ENCODE data around the gene SLC25A15.
"Not testable (repeated sequence)": the region's sequence is repeated elsewhere in the genome, so short reads cannot be mapped to it uniquely, and the experiment has no call there.

SLC25A15 gene

DNA sequence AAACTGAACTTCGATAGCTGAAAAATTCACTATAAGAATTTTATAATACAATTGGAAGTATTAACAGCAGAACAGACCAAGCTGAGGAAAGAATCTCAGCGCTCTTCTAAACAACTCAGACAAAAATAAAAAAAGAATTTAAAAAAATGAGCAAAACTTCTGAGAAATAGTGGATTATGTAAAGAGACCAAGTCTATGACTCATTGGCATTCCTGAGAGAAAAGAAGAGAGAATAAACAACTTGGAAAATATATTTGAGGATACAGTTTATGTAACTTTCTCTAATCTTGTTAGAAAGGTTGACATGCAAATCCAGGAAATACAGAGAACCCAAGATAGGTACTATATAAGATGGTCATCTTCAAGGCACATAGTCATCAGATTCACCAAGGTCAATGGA lies 25.4 kb downstream of the SLC25A15 start (continued):
- TF ChIP-seq TCF7L2 (IDR thresholded peaks at IDR 0.05; ENCODE audit: borderline replicate concordance, low read depth, low read length) (no peak), ZNF654 (tag by site-specific recombination; IDR thresholded peaks at IDR 0.05; ENCODE audit: low read depth) (no peak)

DNA sequence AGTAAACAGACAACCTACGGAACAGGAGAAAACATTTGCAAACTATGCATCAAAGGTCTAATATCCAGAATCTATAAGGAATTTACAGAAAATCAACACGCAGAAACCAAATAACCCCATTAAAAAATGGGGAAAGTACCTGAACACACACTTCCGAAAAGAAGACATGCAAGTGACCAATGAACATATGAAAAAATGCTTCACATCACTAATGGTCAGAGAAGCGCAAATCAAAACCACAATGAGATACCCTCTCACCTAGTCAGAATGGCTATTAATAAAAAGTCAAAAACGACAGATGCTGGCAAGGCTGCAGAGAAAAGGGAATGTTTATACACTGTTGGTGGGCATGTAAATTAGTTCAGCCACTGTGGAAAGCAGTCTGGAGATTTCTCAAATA lies 29.5 kb downstream of the SLC25A15 start:
- TF ChIP-seq ZNF571 (tag by site-specific recombination; IDR thresholded peaks at IDR 0.05) (no peak), HOXC10 (CRISPR knock-in tag; IDR thresholded peaks at IDR 0.05) (no peak)
- TF ChIP-seq, protein P1, sequence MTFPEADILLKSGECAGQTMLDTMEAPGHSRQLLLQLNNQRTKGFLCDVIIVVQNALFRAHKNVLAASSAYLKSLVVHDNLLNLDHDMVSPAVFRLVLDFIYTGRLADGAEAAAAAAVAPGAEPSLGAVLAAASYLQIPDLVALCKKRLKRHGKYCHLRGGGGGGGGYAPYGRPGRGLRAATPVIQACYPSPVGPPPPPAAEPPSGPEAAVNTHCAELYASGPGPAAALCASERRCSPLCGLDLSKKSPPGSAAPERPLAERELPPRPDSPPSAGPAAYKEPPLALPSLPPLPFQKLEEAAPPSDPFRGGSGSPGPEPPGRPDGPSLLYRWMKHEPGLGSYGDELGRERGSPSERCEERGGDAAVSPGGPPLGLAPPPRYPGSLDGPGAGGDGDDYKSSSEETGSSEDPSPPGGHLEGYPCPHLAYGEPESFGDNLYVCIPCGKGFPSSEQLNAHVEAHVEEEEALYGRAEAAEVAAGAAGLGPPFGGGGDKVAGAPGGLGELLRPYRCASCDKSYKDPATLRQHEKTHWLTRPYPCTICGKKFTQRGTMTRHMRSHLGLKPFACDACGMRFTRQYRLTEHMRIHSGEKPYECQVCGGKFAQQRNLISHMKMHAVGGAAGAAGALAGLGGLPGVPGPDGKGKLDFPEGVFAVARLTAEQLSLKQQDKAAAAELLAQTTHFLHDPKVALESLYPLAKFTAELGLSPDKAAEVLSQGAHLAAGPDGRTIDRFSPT (tag by site-specific recombination; IDR thresholded peaks at IDR 0.05): no peak
- TF ChIP-seq, protein P2, sequence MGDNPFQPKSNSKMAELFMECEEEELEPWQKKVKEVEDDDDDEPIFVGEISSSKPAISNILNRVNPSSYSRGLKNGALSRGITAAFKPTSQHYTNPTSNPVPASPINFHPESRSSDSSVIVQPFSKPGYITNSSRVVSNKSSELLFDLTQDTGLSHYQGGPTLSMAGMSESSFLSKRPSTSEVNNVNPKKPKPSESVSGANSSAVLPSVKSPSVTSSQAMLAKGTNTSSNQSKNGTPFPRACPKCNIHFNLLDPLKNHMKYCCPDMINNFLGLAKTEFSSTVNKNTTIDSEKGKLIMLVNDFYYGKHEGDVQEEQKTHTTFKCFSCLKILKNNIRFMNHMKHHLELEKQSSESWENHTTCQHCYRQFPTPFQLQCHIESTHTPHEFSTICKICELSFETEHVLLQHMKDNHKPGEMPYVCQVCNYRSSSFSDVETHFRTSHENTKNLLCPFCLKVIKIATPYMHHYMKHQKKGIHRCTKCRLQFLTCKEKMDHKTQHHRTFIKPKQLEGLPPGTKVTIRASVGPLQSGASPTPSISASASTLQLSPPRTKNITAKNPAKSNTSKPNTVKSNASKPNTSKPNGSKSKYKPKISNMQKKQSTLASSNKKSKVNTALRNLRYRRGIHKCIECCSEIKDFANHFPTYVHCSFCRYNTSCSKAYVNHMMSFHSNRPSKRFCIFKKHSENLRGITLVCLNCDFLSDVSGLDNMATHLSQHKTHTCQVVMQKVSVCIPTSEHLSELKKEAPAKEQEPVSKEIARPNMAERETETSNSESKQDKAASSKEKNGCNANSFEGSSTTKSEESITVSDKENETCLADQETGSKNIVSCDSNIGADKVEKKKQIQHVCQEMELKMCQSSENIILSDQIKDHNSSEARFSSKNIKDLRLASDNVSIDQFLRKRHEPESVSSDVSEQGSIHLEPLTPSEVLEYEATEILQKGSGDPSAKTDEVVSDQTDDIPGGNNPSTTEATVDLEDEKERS (tag by site-specific recombination; IDR thresholded peaks at IDR 0.05): no peak
- Histone ChIP-seq H3K9me3 (ENCODE audit: control insufficient read depth, insufficient read depth, low read depth, low read length) (no peaks in the 10 kb centered on the region), H3K27ac (ENCODE audit: extremely low read depth, low read depth, low read length) (no peak overlapping the region), H3K36me3 (ENCODE audit: control insufficient read depth in 2 of 2, insufficient read depth in 1 of 2, low read length in 2 of 2) (no peaks in the 10 kb centered on the region), H3K4me1 (ENCODE audit: control insufficient read depth, insufficient read depth, low read length) (no peaks in the 10 kb centered on the region), H3K4me3 (ENCODE audit: low read depth, low read length) (no peak overlapping the region)
- POLR2A ChIA-PET: no interaction called here
- CTCF ChIA-PET: no interaction called here

DNA sequence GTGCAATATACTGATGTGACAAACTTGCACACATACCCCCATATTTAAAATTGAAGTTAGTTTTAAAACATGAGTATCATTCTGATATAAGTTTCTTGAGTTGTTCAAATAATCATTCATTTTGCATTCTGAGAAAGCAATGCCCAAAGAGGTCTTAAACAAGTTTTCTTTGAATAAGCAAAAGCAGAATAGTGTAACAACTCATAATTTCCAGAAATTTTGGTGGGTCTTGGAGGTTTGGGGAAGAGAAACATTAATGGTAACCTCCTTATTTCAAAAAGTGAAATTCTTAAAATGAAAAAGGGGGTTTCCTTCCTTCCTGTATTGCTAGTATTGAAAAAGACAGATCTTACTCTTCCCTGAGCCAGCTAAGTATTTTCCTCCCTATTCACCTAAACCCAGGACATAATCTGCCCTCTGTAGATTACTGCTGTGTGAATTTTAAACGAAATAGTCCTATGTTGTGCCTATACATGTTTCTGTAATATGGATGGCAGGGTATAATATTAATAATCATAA lies 30.4 kb downstream of the SLC25A15 start:
- no peaks in the 10 kb centered on the region for H3K9me3 ChIP-seq (ENCODE audit: control insufficient read depth, insufficient read depth, low read depth, low read length)
- no peaks in the 10 kb centered on the region for H3K4me1 ChIP-seq (ENCODE audit: control insufficient read depth, insufficient read depth, low read length)
- H3K27ac ChIP-seq (ENCODE audit: extremely low read depth, low read depth, low read length): no peak overlapping the region
- H3K36me3 ChIP-seq (ENCODE audit: control insufficient read depth in 2 of 2, insufficient read depth in 1 of 2, low read length in 2 of 2): no peaks in the 10 kb centered on the region
- CTCF ChIA-PET: no interaction called here
- POLR2A ChIA-PET: no interaction called here
- TF ChIP-seq ZNF404 (tag by site-specific recombination; IDR thresholded peaks at IDR 0.05): no peak
- no peak for TF ChIP-seq ZNF391 (tag by site-specific recombination; IDR thresholded peaks at IDR 0.05; ENCODE audit: borderline replicate concordance, low read depth)
- TF ChIP-seq ZNF600 (tag by site-specific recombination; IDR thresholded peaks at IDR 0.05): no peak
- TF ChIP-seq ZNF610 (tag by site-specific recombination; IDR thresholded peaks at IDR 0.05; ENCODE audit: borderline replicate concordance): no peak
- TF ChIP-seq, protein P3, sequence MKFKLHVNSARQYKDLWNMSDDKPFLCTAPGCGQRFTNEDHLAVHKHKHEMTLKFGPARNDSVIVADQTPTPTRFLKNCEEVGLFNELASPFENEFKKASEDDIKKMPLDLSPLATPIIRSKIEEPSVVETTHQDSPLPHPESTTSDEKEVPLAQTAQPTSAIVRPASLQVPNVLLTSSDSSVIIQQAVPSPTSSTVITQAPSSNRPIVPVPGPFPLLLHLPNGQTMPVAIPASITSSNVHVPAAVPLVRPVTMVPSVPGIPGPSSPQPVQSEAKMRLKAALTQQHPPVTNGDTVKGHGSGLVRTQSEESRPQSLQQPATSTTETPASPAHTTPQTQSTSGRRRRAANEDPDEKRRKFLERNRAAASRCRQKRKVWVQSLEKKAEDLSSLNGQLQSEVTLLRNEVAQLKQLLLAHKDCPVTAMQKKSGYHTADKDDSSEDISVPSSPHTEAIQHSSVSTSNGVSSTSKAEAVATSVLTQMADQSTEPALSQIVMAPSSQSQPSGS (tag by site-specific recombination; IDR thresholded peaks at IDR 0.05; ENCODE audit: low read depth): no peak
- TF ChIP-seq SALL2 (tag by site-specific recombination; IDR thresholded peaks at IDR 0.05; ENCODE audit: borderline replicate concordance): no peak
- no peak for TF ChIP-seq ZNF701 (tag by site-specific recombination; IDR thresholded peaks at IDR 0.05)
- no peak for TF ChIP-seq ZEB2 (tag by site-specific recombination; IDR thresholded peaks at IDR 0.05)
- no peak for TF ChIP-seq ZNF549 (tag by site-specific recombination; IDR thresholded peaks at IDR 0.05)
- no peak for TF ChIP-seq ZNF76 (tag by site-specific recombination; IDR thresholded peaks at IDR 0.05; ENCODE audit: borderline replicate concordance, low read depth)
- TF ChIP-seq ZNF768 (tag by site-specific recombination; IDR thresholded peaks at IDR 0.05): no peak
- TF ChIP-seq ZNF514 (tag by site-specific recombination; IDR thresholded peaks at IDR 0.05): no peak
- no peak for TF ChIP-seq GLIS1 (tag by site-specific recombination; IDR thresholded peaks at IDR 0.05)
- TF ChIP-seq TCF7L2 (IDR thresholded peaks at IDR 0.05; ENCODE audit: borderline replicate concordance, low read depth, low read length): no peak
- TF ChIP-seq ZNF37A (tag by site-specific recombination; IDR thresholded peaks at IDR 0.05): no peak
- no peak for TF ChIP-seq YY1 (tag by site-specific recombination; IDR thresholded peaks at IDR 0.05)
- TF ChIP-seq ZNF155 (tag by site-specific recombination; IDR thresholded peaks at IDR 0.05): no peak
- H3K4me3 ChIP-seq (ENCODE audit: low read depth, low read length): no peak overlapping the region

DNA sequence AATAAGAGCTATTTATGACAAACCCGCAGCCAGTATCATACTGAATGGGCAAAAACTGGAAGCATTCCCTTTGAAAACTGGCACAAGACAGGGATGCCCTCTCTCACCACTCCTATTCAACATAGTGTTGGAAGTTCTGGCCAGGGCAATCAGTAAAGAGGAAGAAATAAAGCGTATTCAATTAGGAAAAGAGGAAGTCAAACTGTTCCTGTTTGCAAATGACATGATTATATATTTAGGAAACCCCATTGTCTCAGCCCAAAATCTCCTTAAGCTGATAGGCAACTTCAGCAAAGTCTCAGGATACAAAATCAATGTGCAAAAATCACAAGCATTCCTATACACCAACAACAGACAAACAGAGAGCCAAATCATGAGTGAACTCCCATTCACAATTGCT lies 50.3 kb downstream of the SLC25A15 start:
- H3K36me3 ChIP-seq (ENCODE audit: control insufficient read depth in 2 of 2, insufficient read depth in 1 of 2, low read length in 2 of 2); H3K9me3 ChIP-seq (ENCODE audit: control insufficient read depth, insufficient read depth, low read depth, low read length); POLR2A ChIA-PET; H3K4me3 ChIP-seq (ENCODE audit: low read depth, low read length); CTCF ChIA-PET; H3K27ac ChIP-seq (ENCODE audit: extremely low read depth, low read depth, low read length); H3K4me1 ChIP-seq (ENCODE audit: control insufficient read depth, insufficient read depth, low read length): not testable (repeated sequence)

DNA sequence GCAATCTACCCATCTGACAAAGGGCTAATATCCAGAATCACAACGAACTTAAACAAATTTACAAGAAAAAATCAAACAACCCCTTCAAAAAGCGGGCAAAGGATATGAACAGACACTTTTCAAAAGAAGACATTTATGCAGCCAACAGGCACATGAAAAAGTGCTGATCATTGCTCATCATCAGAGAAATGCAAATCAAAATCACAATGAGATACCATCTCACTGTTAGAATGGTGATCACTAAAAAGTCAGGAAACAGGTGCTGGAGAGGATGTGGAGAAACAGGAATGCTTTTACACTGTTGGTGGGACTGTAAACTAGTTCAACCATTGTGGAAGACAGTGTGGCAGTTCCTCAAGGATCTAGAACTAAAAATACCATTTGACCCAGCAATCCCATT lies 51.5 kb downstream of the SLC25A15 start:
- CTCF ChIA-PET; H3K4me1 ChIP-seq (ENCODE audit: control insufficient read depth, insufficient read depth, low read length); H3K9me3 ChIP-seq (ENCODE audit: control insufficient read depth, insufficient read depth, low read depth, low read length); POLR2A ChIA-PET; H3K4me3 ChIP-seq (ENCODE audit: low read depth, low read length); H3K27ac ChIP-seq (ENCODE audit: extremely low read depth, low read depth, low read length); H3K36me3 ChIP-seq (ENCODE audit: control insufficient read depth in 2 of 2, insufficient read depth in 1 of 2, low read length in 2 of 2): not testable (repeated sequence)
